GM12874 (cell line): ENCODE data around the gene FRMD1.

ENCODE experiments used
- CTCF ChIP-seq: IDR thresholded peaks from 2 replicates; pipeline ENCODE4 v1.5.1; 2011; ENCODE audit warnings: low read depth, mild to moderate bottlenecking, control low read depth, low read length, moderate library complexity; ENCODE audit not compliant: insufficient read depth

The FRMD1 gene

GRCh38 chr6:168123165-168123911, 44.3 kb upstream of the FRMD1 start:
- no peak for TF ChIP-seq CTCF

GRCh38 chr6:168122521-168122920, 43.5 kb upstream of the FRMD1 start:
- no peak for TF ChIP-seq CTCF

- TF ChIP-seq CTCF, result no peak
These were observed 43.0 kb upstream of the FRMD1 start for GRCh38 chr6:168122011-168122410.

GRCh38 chr6:168121303-168121665, 42.3 kb upstream of the FRMD1 start:
- no peak for TF ChIP-seq CTCF

GRCh38 chr6:168120390-168121302, 41.6 kb upstream of the FRMD1 start:
- no peak for TF ChIP-seq CTCF

- no peak for TF ChIP-seq CTCF
These were observed 40.5 kb upstream of the FRMD1 start for GRCh38 chr6:168119539-168119938.

GRCh38 chr6:168118935-168119334, 39.9 kb upstream of the FRMD1 start:
- TF ChIP-seq CTCF, result no peak
